NB4 (cell line): ENCODE data around the gene CIB4.

Source experiments
- DNase-seq: peaks from one replicate; pipeline ENCODE4 v3.0.0; 2010; ENCODE audit warnings: low read depth
- H3K4me3 ChIP-seq: one replicate; pipeline ENCODE4 v1.5.1; 2011; ENCODE audit warnings: mild to moderate bottlenecking, low read depth, low read length, moderate library complexity
- CTCF ChIP-seq: IDR thresholded peaks from one replicate; pipeline ENCODE4 v1.5.1; 2012; ENCODE audit warnings: low read depth, low read length
- MAX ChIP-seq: IDR thresholded peaks from 2 replicates; pipeline ENCODE4 v1.6.1; 2011; ENCODE audit warnings: low read depth, low read length
- MYC ChIP-seq: IDR thresholded peaks from 2 replicates; pipeline ENCODE4 v1.6.1; 2011; ENCODE audit warnings: low read depth, low read length
- POLR2A ChIP-seq: IDR thresholded peaks from 2 replicates; pipeline ENCODE4 v1.6.1; 2011; ENCODE audit warnings: mild to moderate bottlenecking; ENCODE audit not compliant: insufficient read length; ENCODE audit errors: extremely low read depth

Gene CIB4

GRCh38 chr2:26640781-26641564 is at the start of gene CIB4:
Gene CIB4, minus strand, starts transcription at chr2:26641366. Its CDS starts 52 bp downstream, at chr2:26641314.
- H3K4me3 ChIP-seq: no peak within 1 kb of the TSS
- TF ChIP-seq MAX (no peak), MYC (no peak), CTCF (no peak), POLR2A (no peak)
- no peak for DNase-seq

GRCh38 chr2:26687801-26688200 is 46.6 kb upstream of the CIB4 start:
- H3K4me3 ChIP-seq: no peak overlapping the region
- no peak for TF ChIP-seq CTCF
- no peak for DNase-seq

GRCh38 chr2:26687328-26687727 is 46.2 kb upstream of the CIB4 start:
- H3K4me3 ChIP-seq: no peak overlapping the region
- DNase-seq: no peak
- TF ChIP-seq POLR2A (no peak), CTCF (no peak), MYC (no peak), MAX (no peak)

- no peak for DNase-seq
- TF ChIP-seq CTCF (no peak), MAX (no peak), POLR2A (no peak), MYC (no peak)
- no peak overlapping the region for H3K4me3 ChIP-seq
These were observed 45.0 kb upstream of the CIB4 start for GRCh38 chr2:26685989-26686839.

- TF ChIP-seq CTCF (no peak), POLR2A (no peak), MAX (no peak), MYC (no peak)
- DNase-seq: no peak
- no peak overlapping the region for H3K4me3 ChIP-seq
These were observed 44.2 kb upstream of the CIB4 start for GRCh38 chr2:26685341-26685740.
